Myometrial cell (primary cell): ENCODE results near the gene SEPTIN10. TPM values are rescaled to one million over a fixed set of nuclear protein-coding genes. Genes with fewer than 3 reads are reported as not detected.

Experiments used
- total RNA-seq: library from RNA; depleted of rRNA; stranded (reverse); fragments of >200 nt; gene quantifications from 2 replicates; pipeline ENCODE4 v1.2.3, GENCODE V29; 2015

Gene SEPTIN10
- 66.6 and 79.8 TPM in 2 replicates for total RNA-seq

DNA sequence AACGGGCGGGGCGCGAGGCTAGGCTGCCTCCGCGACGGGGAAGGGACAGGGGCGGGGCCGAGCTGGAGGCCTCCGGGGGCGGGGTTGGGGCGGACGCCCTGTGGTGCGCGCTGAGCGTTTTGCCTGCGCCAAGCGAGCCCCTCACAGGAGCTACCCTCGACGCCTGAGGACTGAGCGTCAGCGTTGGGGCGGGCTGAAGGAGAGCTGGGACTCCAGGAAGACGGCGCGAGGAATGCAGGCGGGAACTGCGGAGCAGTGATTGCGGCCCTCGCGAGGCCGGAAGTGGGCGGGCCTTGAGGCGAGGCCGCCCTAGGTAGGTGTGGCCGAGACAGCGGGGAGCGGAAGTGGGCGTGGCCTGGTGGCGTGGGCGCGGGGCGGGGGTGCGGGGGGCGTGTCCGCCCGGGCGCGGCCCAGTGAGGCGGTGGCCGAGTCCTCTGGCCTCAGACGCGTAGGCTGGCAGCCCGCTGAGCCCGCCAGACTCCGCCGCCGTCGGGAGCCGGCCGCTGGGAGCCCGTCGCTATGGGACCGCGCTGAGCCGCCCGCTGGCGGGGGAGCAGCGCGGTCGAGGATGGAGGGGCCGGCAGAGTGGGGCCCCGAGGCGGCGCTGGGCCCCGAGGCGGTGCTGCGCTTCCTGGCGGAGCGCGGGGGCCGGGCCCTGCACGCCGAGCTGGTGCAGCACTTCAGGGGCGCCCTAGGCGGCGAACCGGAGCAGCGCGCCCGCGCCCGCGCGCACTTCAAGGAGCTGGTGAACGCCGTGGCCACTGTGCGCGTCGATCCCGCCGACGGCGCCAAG is at the start of gene SEPTIN10, which contains the start of gene SOWAHC:
SEPTIN10 (minus strand) TSS at position 45 of the 793 bp plus-strand sequence. CDS start 139 bp downstream, outside the sequence.
SOWAHC (plus strand) TSS at position 443 of the 793 bp plus-strand sequence; CDS start at position 569, 126 bp downstream.

Other genes with a start within 250 kb of the SEPTIN10 start
- gene SOWAHC, start 398 bp upstream of the SEPTIN10 start, total RNA-seq: 6.1 and 7.1 TPM in 2 replicates
- 2.6 and 5.1 TPM in 2 replicates for gene RGPD5, start 180.3 kb upstream of the SEPTIN10 start, total RNA-seq